HG03457 (cell line): ENCODE data around the gene PLK3.

Source experiments
- ATAC-seq: cut with Tn5 transposase; IDR thresholded peaks from one replicate; pipeline ENCODE4 v1.9.1; 2021; ENCODE audit warnings: moderate number of reproducible peaks; ENCODE audit not compliant: unreplicated experiment

The PLK3 gene

DNA sequence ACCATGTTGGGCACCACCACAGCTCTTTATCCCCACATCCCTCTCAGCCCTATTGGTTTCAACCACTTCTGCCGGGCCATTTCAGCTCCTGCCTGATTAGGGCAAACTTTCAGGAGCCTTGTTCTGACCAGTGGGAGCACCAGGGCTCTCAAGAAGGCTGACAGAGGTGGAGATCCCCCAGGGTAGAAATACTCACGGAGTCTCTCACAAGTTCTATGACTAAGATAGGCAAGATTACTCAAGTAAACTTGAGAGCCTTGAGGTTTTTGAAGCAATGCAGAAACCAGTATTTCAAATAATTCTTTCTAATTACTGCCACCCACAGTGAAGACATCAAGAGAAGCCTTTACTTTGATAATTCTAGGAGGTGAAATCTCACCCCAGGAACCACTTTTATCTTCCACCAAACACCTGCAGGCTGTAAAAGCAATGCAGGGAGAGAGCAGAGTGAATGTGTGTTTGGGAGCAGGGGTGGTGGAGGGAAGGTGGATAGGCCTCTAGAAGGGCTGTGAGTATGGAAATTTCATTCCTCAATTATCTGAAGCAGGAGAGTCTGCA is 49.5 kb downstream of the PLK3 start:
- ATAC-seq: no peak

DNA sequence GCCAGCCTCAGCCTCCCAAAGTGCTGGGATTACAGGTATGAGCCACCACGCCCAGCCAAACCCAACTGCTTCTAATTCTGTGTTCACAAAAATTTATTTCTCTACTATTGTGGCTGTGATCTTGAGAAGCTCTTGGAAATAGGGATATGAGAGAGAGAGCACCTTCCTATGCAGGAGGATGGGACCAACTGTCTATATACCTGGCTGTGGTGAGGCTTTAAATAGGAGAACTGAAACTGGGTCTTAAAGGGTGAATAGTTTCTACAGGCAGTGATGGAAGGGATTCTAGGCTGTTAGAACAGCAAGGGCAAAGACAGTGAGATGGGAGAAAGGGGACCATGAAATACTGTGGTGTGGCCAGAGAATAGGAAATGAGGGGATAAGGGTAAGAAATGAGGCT is 51.1 kb downstream of the PLK3 start:
- no peak for ATAC-seq

DNA sequence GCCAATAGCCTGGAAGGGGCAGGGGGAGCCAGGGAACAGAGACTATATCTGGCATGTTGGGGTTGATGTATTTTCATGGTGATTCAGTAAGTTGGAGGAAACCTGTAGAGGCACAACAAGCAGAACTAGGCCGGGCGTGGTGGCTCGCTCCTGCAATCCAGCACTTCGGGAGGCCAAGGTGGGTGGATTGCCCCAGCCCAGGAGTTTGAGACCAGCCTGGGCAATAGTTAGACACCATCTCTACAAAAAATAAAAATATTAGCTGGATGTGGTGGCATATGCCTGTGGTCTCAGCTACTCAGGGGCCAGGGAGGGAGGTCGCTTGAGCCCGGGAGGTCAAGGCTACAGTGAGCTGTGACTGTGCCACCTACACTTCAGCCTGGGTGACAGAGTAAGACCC is 53.0 kb downstream of the PLK3 start:
- no peak for ATAC-seq

DNA sequence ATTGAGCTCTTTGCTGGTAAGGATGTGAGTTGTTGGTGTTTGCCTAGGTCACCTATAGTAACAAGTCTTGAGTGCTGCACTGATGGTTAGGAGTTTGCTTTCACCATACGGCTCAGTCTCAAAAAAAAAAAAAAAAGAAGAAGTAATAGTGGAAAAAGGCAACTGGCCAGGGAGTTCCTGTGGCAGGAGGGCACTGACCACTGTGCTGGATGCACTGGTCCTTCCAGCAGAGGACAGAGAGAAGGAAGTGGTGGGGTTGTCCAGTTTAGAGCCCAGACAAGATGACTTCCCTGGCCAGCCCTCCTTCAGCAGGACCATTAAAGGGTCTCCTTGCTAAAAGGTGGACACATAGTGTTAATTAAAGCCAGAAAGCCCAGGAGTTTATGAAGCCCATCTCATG is 54.8 kb downstream of the PLK3 start:
- no peak for ATAC-seq
